Endodermal cell (in vitro differentiated cells): ENCODE data around the gene DRICH1. TPM values are rescaled to one million over a fixed set of nuclear protein-coding genes. Genes with fewer than 3 reads are reported as not detected.

Experiments
- DNase-seq: peaks from one replicate; pipeline ENCODE4 v3.0.0-alpha.2; 2017
- H3K27ac ChIP-seq: 2 replicates; pipeline ENCODE4 v1.5.1; 2013; ENCODE audit warnings: mild to moderate bottlenecking, low read depth, low read length, moderate library complexity
- H3K27me3 ChIP-seq: 2 replicates; pipeline ENCODE4 v1.6.1; 2013; ENCODE audit warnings: mild to moderate bottlenecking, low read length, moderate library complexity; ENCODE audit not compliant: insufficient read depth, control insufficient read depth, poor library complexity, severe bottlenecking
- H3K36me3 ChIP-seq: 2 replicates; pipeline ENCODE4 v1.7.0; 2013; ENCODE audit warnings: mild to moderate bottlenecking, low read length, moderate library complexity; ENCODE audit not compliant: control insufficient read depth, insufficient read depth
- H3K4me1 ChIP-seq: one replicate; pipeline ENCODE4 v1.7.0; 2013; ENCODE audit warnings: low read length; ENCODE audit not compliant: control insufficient read depth, insufficient read depth
- H3K4me3 ChIP-seq: 2 replicates; pipeline ENCODE4 v1.5.1; 2013; ENCODE audit warnings: mild to moderate bottlenecking, low read length, moderate library complexity
- H3K9ac ChIP-seq: 2 replicates; pipeline ENCODE4 v1.6.1; 2013; ENCODE audit warnings: mild to moderate bottlenecking, low read length, moderate library complexity; ENCODE audit not compliant: poor library complexity, severe bottlenecking; ENCODE audit errors: extremely low read depth
- H3K9me3 ChIP-seq: 2 replicates; pipeline ENCODE4 v1.6.1; 2013; ENCODE audit warnings: mild to moderate bottlenecking, low read length, moderate library complexity; ENCODE audit not compliant: control insufficient read depth
- H3K27ac Mint-ChIP-seq: 2 replicates; pipeline ENCODE4 v1.8.0; 2020; ENCODE audit warnings: mixed read lengths
- H3K27me3 Mint-ChIP-seq: 2 replicates; pipeline ENCODE4 v1.8.0; 2021; ENCODE audit warnings: mild to moderate bottlenecking, mixed read lengths; ENCODE audit not compliant: insufficient read depth
- H3K36me3 Mint-ChIP-seq: 2 replicates; pipeline ENCODE4 v1.8.0; 2020; ENCODE audit warnings: low read depth, mixed read lengths
- H3K4me1 Mint-ChIP-seq: 2 replicates; pipeline ENCODE4 v1.8.0; 2020; ENCODE audit warnings: mixed read lengths
- H3K4me3 Mint-ChIP-seq: 2 replicates; pipeline ENCODE4 v1.8.0; 2020; ENCODE audit warnings: mild to moderate bottlenecking, moderate library complexity, mixed read lengths
- H3K9me3 Mint-ChIP-seq: 2 replicates; pipeline ENCODE4 v1.8.0; 2020; ENCODE audit warnings: mild to moderate bottlenecking, mixed read lengths
- CTCF ChIP-seq: fragments of 200-600 bp; sonication (generic); conservative IDR thresholded peaks from 2 replicates; pipeline ENCODE4 v1.5.0; 2021; ENCODE audit warnings: antibody characterized with exemption, mild to moderate bottlenecking
- WGBS, 2 experiments: methylation state at CpG; one replicate each; pipeline versions ENCODE4 v1.1.5 to v1.1.7; 2013; ENCODE audit warnings: missing lambda C conversion rate in 2 of 2, mixed read lengths in 1 of 2; ENCODE audit not compliant: insufficient coverage in 1 of 2, insufficient read length in 1 of 2; 5-methylcytosine and 5-hydroxymethylcytosine counted together
- total RNA-seq, 2 donors: library from RNA; stranded (reverse); fragmentation: NEBNext Ultra II Directional in 1 of 2; extraction: Animal tissue kit (Norgen Biotek cat#: 25700) in 1 of 2; gene quantifications; 2 replicates in 1 of 2; 3 replicates in 1 of 2; pipeline ENCODE4 v1.2.1, GENCODE V29; 2021

The DRICH1 gene
- total RNA-seq, 2 donors from 2014 or later, result 0.24 TPM; not detected in 1

- H3K27ac ChIP-seq, result no peak within 1 kb of the TSS
- peaks cover 8% of the 10 kb centered on the region for H3K27me3 Mint-ChIP-seq
- H3K4me1 ChIP-seq, result no peaks in the 10 kb centered on the region
- H3K9me3 ChIP-seq, result no peaks in the 10 kb centered on the region
- WGBS, 2 experiments, result 87 to 88% methylated on average over 7 to 12 of the region's 12 CpGs
- no peak within 1 kb of the TSS for H3K4me3 Mint-ChIP-seq
- no peak for DNase-seq
- H3K36me3 Mint-ChIP-seq, result no peaks in the 10 kb centered on the region
- TF ChIP-seq CTCF, result no peak
- no peak within 1 kb of the TSS for H3K4me3 ChIP-seq
- no peak within 1 kb of the TSS for H3K9ac ChIP-seq
- no peaks in the 10 kb centered on the region for H3K4me1 Mint-ChIP-seq
- no peak within 1 kb of the TSS for H3K27ac Mint-ChIP-seq
- no peaks in the 10 kb centered on the region for H3K36me3 ChIP-seq
- H3K27me3 ChIP-seq, result no peaks in the 10 kb centered on the region
- no peaks in the 10 kb centered on the region for H3K9me3 Mint-ChIP-seq
Observed at GRCh38 chr22:23579870-23580575, 52.1 kb downstream of the DRICH1 start, which contains the start of gene IGLL1. Gene IGLL1 (minus strand): TSS chr22:23580290. CDS start chr22:23580190, 100 bp downstream.

GRCh38 chr22:23579280-23579679, 52.8 kb downstream of the DRICH1 start:
- DNase-seq, result no peak
- Mint-ChIP-seq H3K27me3 (peaks cover 4% of the 10 kb centered on the region), H3K36me3 (no peaks in the 10 kb centered on the region), H3K27ac (no peak overlapping the region), H3K4me1 (no peaks in the 10 kb centered on the region), H3K9me3 (no peaks in the 10 kb centered on the region), H3K4me3 (no peak overlapping the region)
- H3K4me1 ChIP-seq, result no peaks in the 10 kb centered on the region
- no peak overlapping the region for H3K9ac ChIP-seq
- no peaks in the 10 kb centered on the region for H3K9me3 ChIP-seq
- WGBS, 2 experiments, result 93 to 100% methylated on average over 2 to 3 of the region's 5 CpGs
- H3K4me3 ChIP-seq, result no peak overlapping the region
- H3K27me3 ChIP-seq, result no peaks in the 10 kb centered on the region
- no peak for TF ChIP-seq CTCF
- H3K27ac ChIP-seq, result no peak overlapping the region
- H3K36me3 ChIP-seq, result no peaks in the 10 kb centered on the region

GRCh38 chr22:23578306-23578705, 53.8 kb downstream of the DRICH1 start:
- no peak overlapping the region for H3K27ac ChIP-seq
- Mint-ChIP-seq H3K4me1 (no peaks in the 10 kb centered on the region), H3K9me3 (no peaks in the 10 kb centered on the region), H3K4me3 (no peak overlapping the region), H3K36me3 (no peaks in the 10 kb centered on the region), H3K27me3 (peaks cover 3% of the 10 kb centered on the region), H3K27ac (no peak overlapping the region)
- DNase-seq, result no peak
- H3K36me3 ChIP-seq, result no peaks in the 10 kb centered on the region
- WGBS, 2 experiments, result 86 to 91% methylated on average over 4 to 11 of the region's 11 CpGs
- TF ChIP-seq CTCF, result no peak
- no peaks in the 10 kb centered on the region for H3K9me3 ChIP-seq
- no peak overlapping the region for H3K9ac ChIP-seq
- no peak overlapping the region for H3K4me3 ChIP-seq
- H3K4me1 ChIP-seq, result no peaks in the 10 kb centered on the region
- no peaks in the 10 kb centered on the region for H3K27me3 ChIP-seq
